Caco-2 (cell line): ENCODE measurements around the gene ELK1. TPM values are rescaled to one million over a fixed set of nuclear protein-coding genes. Genes with fewer than 3 reads are reported as not detected.

ENCODE experiments used
- BruUV-seq: library from RNA; stranded (reverse); fragments of 400-500 nt; replicated peaks from 2 replicates; lab custom pipeline; 2021; lab: Mats Ljungman, UMichigan
- CTCF ChIA-PET: fragments of 300-600 bp; sonication (Branson Sonifier 250); formaldehyde crosslinking; loops from one replicate; lab custom pipeline; 2022; ENCODE audit warnings: antibody characterized with exemption; lab: Charles Lee
- POLR2A ChIA-PET: fragments of 300-600 bp; sonication (Branson Sonifier 250); formaldehyde crosslinking; loops from one replicate; lab custom pipeline; 2022; ENCODE audit warnings: antibody characterized with exemption; lab: Charles Lee
- DNase-seq, 2 experiments: peaks; one replicate each; pipeline versions ENCODE4 v3.0.0 to v3.0.0-alpha.2; 2020 to 2022
- H3K27me3 ChIP-seq: replicated peaks from 2 replicates; pipeline ENCODE4 v1.6.0; 2011; ENCODE audit warnings: low read length; ENCODE audit not compliant: control insufficient read depth, insufficient read depth
- H3K36me3 ChIP-seq: 2 replicates; pipeline ENCODE4 v1.5.1; 2011; ENCODE audit warnings: low read length; ENCODE audit not compliant: control insufficient read depth, insufficient read depth
- H3K4me1 ChIP-seq: fragments of 250-450 bp; sonication (Bioruptor Pico); 2 replicates; pipeline ENCODE4 v1.5.1; 2020; ENCODE audit warnings: mild to moderate bottlenecking
- H3K4me3 ChIP-seq: 2 replicates; pipeline ENCODE4 v1.5.1; 2011; ENCODE audit warnings: low read depth, mild to moderate bottlenecking, control low read depth, low read length
- H3K9me3 ChIP-seq: fragments of 250-450 bp; sonication (Bioruptor Pico); 2 replicates; pipeline ENCODE4 v1.5.1; 2020; ENCODE audit warnings: mild to moderate bottlenecking, moderate library complexity
- H3K27ac Mint-ChIP-seq: one replicate; pipeline ENCODE4 v1.8.0; 2022; ENCODE audit warnings: mixed read lengths; ENCODE audit not compliant: unreplicated experiment
- H3K27me3 Mint-ChIP-seq: one replicate; pipeline ENCODE4 v1.8.0; 2022; ENCODE audit warnings: mixed read lengths; ENCODE audit not compliant: insufficient read depth, unreplicated experiment
- H3K36me3 Mint-ChIP-seq: one replicate; pipeline ENCODE4 v1.8.0; 2022; ENCODE audit warnings: mild to moderate bottlenecking, mixed read lengths; ENCODE audit not compliant: insufficient read depth, unreplicated experiment
- H3K4me1 Mint-ChIP-seq: one replicate; pipeline ENCODE4 v1.8.0; 2022; ENCODE audit warnings: low read depth, mixed read lengths; ENCODE audit not compliant: unreplicated experiment
- H3K4me3 Mint-ChIP-seq: one replicate; pipeline ENCODE4 v1.8.0; 2022; ENCODE audit warnings: mild to moderate bottlenecking, moderate library complexity, mixed read lengths; ENCODE audit not compliant: unreplicated experiment
- H3K9me3 Mint-ChIP-seq: one replicate; pipeline ENCODE4 v1.8.0; 2022; ENCODE audit warnings: mixed read lengths; ENCODE audit not compliant: unreplicated experiment
- CTCF ChIP-seq, 2 experiments: fragments of 200-600 bp in 1 of 2; IDR thresholded peaks; 1 replicate in 1 of 2; 2 replicates in 1 of 2; pipeline versions ENCODE4 v1.5.1 to v1.8.0; 2011 to 2022; ENCODE audit warnings: antibody characterized with exemption in 1 of 2, control low read depth in 1 of 2, inconsistent platforms in 1 of 2, low read depth in 1 of 2, low read length in 1 of 2, mild to moderate bottlenecking in 1 of 2, moderate library complexity in 1 of 2; ENCODE audit not compliant: insufficient read depth in 1 of 2, severe bottlenecking in 1 of 2, unreplicated experiment in 1 of 2
- intact Hi-C: fragments of 100-400 bp; cut with micrococcal nuclease; formaldehyde crosslinking; loops from one replicate; pipeline ENCODE4 v1.10.0; 2022; ENCODE audit not compliant: unreplicated experiment
- total RNA-seq: library from RNA; stranded (reverse); gene quantifications from 2 replicates; pipeline ENCODE4 v1.2.3, GENCODE V29; 2022

The ELK1 gene
- total RNA-seq, 1 experiment from 2014 or later = 29.3 TPM

GRCh38 chrX:47595716-47596251, 54.6 kb downstream of the ELK1 start:
- ChIA-PET CTCF (no interaction called here), POLR2A (no interaction called here)
- Histone ChIP-seq H3K4me3 (no peak overlapping the region), H3K27me3 (no peaks in the 10 kb centered on the region), H3K9me3 (no peaks in the 10 kb centered on the region), H3K4me1 (no peaks in the 10 kb centered on the region), H3K36me3 (no peaks in the 10 kb centered on the region)
- Mint-ChIP-seq H3K27me3 (peaks cover 6% of the 10 kb centered on the region), H3K4me1 (no peaks in the 10 kb centered on the region), H3K36me3 (no peaks in the 10 kb centered on the region), H3K9me3 (peaks cover 10% of the 10 kb centered on the region), H3K27ac (no peak overlapping the region), H3K4me3 (no peak overlapping the region)
- BruUV-seq = no TSS peak
- no peak for DNase-seq
- intact Hi-C loops = no loop called here
- TF ChIP-seq CTCF (IDR thresholded peaks at IDR 0.05; ENCODE audit: insufficient read depth in 1 of 2, low read depth in 1 of 2, low read length in 1 of 2, severe bottlenecking in 1 of 2, unreplicated experiment in 1 of 2) = no peak

GRCh38 chrX:47593522-47593921, 56.8 kb downstream of the ELK1 start:
- no peaks in the 10 kb centered on the region for H3K36me3 Mint-ChIP-seq
- H3K9me3 Mint-ChIP-seq = peaks cover 10% of the 10 kb centered on the region
- Histone ChIP-seq H3K4me1 (no peaks in the 10 kb centered on the region), H3K36me3 (no peaks in the 10 kb centered on the region), H3K9me3 (no peaks in the 10 kb centered on the region), H3K27me3 (no peaks in the 10 kb centered on the region), H3K4me3 (no peak overlapping the region)
- H3K27ac Mint-ChIP-seq = no peak overlapping the region
- no peaks in the 10 kb centered on the region for H3K4me1 Mint-ChIP-seq
- peaks cover 5% of the 10 kb centered on the region for H3K27me3 Mint-ChIP-seq
- intact Hi-C loops = no loop called here
- BruUV-seq = no TSS peak
- TF ChIP-seq CTCF (IDR thresholded peaks at IDR 0.05; ENCODE audit: insufficient read depth in 1 of 2, low read depth in 1 of 2, low read length in 1 of 2, severe bottlenecking in 1 of 2, unreplicated experiment in 1 of 2) = no peak
- ChIA-PET POLR2A (no interaction called here), CTCF (no interaction called here)
- DNase-seq = no peak
- H3K4me3 Mint-ChIP-seq = no peak overlapping the region

GRCh38 chrX:47590984-47591383, 59.4 kb downstream of the ELK1 start:
- BruUV-seq = no TSS peak
- intact Hi-C loops = no loop called here
- H3K27me3 Mint-ChIP-seq = no peaks in the 10 kb centered on the region
- ChIA-PET CTCF (no interaction called here), POLR2A (no interaction called here)
- no peaks in the 10 kb centered on the region for H3K4me1 ChIP-seq
- H3K27me3 ChIP-seq = no peaks in the 10 kb centered on the region
- no peak overlapping the region for H3K4me3 ChIP-seq
- H3K4me1 Mint-ChIP-seq = no peaks in the 10 kb centered on the region
- no peak for DNase-seq
- TF ChIP-seq CTCF (IDR thresholded peaks at IDR 0.05; ENCODE audit: insufficient read depth in 1 of 2, low read depth in 1 of 2, low read length in 1 of 2, severe bottlenecking in 1 of 2, unreplicated experiment in 1 of 2) = no peak
- H3K36me3 ChIP-seq = no peaks in the 10 kb centered on the region
- no peak overlapping the region for H3K4me3 Mint-ChIP-seq
- H3K36me3 Mint-ChIP-seq = no peaks in the 10 kb centered on the region
- no peaks in the 10 kb centered on the region for H3K9me3 ChIP-seq
- H3K27ac Mint-ChIP-seq = no peak overlapping the region
- H3K9me3 Mint-ChIP-seq = no peaks in the 10 kb centered on the region
